Colon (tissue), 2 donors: Measurements from ENCODE around the gene WWC1.

ENCODE experiments used
- FAIRE-seq: peaks from 2 replicates; lab custom pipeline; 2012; peaks lifted over from hg19 to GRCh38; lab: Jason Lieb, UNC
- donor health status: control.
- donor health status: control.

WWC1 gene

GRCh38 chr5:168494057-168494555 lies 202.7 kb downstream of the WWC1 start:
- FAIRE-seq: no peak

GRCh38 chr5:168502563-168503237 lies 211.3 kb downstream of the WWC1 start:
- FAIRE-seq: no peak

GRCh38 chr5:168513861-168514428 lies 222.5 kb downstream of the WWC1 start:
- no peak for FAIRE-seq
